Suprapubic skin (tissue), 4 donors: ENCODE measurements around the gene SH2D6. TPM values are rescaled to one million over a fixed set of nuclear protein-coding genes. Genes with fewer than 3 reads are reported as not detected.

Source experiments
- DNase-seq, 2 donors: peaks; one replicate each; pipeline ENCODE4 v3.0.0-alpha.2; 2019; ENCODE audit warnings: low spot score in 2 of 2
- H3K27ac ChIP-seq: fragments of 200-600 bp; sonication (generic); one replicate; pipeline ENCODE4 v1.5.1; 2019
- H3K27me3 ChIP-seq: fragments of 200-600 bp; sonication (generic); one replicate; pipeline ENCODE4 v1.5.1; 2019
- H3K36me3 ChIP-seq: fragments of 200-600 bp; sonication (generic); one replicate; pipeline ENCODE4 v1.5.1; 2019
- H3K4me1 ChIP-seq: fragments of 200-600 bp; sonication (generic); one replicate; pipeline ENCODE4 v1.5.1; 2019
- H3K4me3 ChIP-seq: fragments of 200-600 bp; sonication (generic); one replicate; pipeline ENCODE4 v1.5.1; 2019; ENCODE audit warnings: mild to moderate bottlenecking
- H3K9me3 ChIP-seq: fragments of 200-600 bp; sonication (generic); one replicate; pipeline ENCODE4 v1.5.1; 2019
- EP300 ChIP-seq: sonication (generic); formaldehyde crosslinking; IDR thresholded peaks from one replicate; pipeline ENCODE4 v1.6.1; 2017; ENCODE audit warnings: antibody characterized with exemption
- POLR2A ChIP-seq, 2 donors: fragments of 450-650 bp; IDR thresholded peaks; one replicate each; pipeline ENCODE4 v1.6.1; 2017; ENCODE audit warnings: antibody characterized with exemption in 2 of 2, mild to moderate bottlenecking in 2 of 2, moderate library complexity in 2 of 2
- POLR2AphosphoS5 ChIP-seq, 3 donors: sonication (generic); formaldehyde crosslinking; IDR thresholded peaks; one replicate each; pipeline ENCODE4 v1.6.1; 2017; ENCODE audit warnings: antibody characterized with exemption in 3 of 3
- WGBS: methylation state at CpG from one replicate; pipeline ENCODE4 v1.1.5; 2018; 5-methylcytosine and 5-hydroxymethylcytosine counted together
- total RNA-seq, 4 donors: library from RNA; depleted of rRNA; stranded (reverse); fragments of >200 nt; gene quantifications; one replicate each; pipeline ENCODE4 v1.1.0, GENCODE V29; 2016
- TF ChIP-seq, protein P1 (sequence below), 2 donors: fragments of 200-600 bp in 1 of 2; fragments of 450-650 bp in 1 of 2; sonication (generic) in 1 of 2; IDR thresholded peaks; one replicate each; pipeline ENCODE4 v1.5.1; 2016 to 2019; ENCODE audit warnings: antibody characterized with exemption in 2 of 2, mild to moderate bottlenecking in 1 of 2, moderate library complexity in 1 of 2

SH2D6 gene
- total RNA-seq, 4 donors from 2014 or later, result not detected

GRCh38 chr2:85401844-85402243 is 16.7 kb upstream of the SH2D6 start:
- WGBS, result 91% methylated on average over 8 of the region's 8 CpGs
- peaks cover 22% of the 10 kb centered on the region for H3K4me1 ChIP-seq

DNA sequence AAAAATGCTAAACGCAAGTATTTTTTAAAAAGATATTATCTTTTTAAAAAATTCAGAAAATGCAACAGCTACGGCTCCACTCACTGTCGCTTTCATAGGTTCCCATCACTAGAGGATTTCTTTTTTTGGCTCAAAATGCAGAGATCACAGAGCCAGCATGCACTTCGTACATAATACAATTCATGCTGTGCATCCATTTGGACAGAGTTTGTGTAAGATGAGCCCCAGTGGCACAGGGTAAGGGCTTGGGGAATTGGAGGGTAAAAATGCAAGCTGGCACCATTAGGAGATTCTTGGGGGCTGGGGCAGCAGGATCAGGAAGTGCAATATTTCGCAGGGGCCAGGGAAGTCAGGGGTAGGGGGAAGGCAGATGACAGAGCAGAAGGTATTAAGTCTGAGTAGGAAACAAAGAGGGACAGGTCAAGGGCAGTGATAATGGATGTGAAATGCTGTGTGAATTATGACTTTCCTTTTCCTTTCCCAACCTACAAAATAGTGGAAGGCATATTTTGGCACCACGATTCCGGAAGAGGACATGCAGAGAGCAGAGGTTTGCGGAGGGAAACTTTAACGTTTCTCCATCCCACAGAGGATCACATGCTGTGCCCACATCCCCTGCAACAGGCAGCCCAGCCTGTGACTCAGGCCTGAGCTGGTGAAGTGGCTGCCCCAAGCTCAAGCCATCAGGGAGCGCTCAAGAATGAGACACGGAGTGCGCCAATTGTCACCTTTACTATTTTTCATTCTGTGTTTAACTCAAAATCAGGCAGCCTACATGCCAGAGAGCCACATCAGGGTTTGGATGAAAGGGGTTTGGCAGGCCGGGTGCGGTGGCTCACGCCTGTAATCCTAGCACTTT is 13.1 kb upstream of the SH2D6 start:
- peaks cover 14% of the 10 kb centered on the region for H3K36me3 ChIP-seq
- H3K4me3 ChIP-seq, result no peak overlapping the region
- no peaks in the 10 kb centered on the region for H3K9me3 ChIP-seq
- H3K4me1 ChIP-seq, result peaks cover 33% of the 10 kb centered on the region
- TF ChIP-seq EP300, result no peak
- TF ChIP-seq, protein P1, sequence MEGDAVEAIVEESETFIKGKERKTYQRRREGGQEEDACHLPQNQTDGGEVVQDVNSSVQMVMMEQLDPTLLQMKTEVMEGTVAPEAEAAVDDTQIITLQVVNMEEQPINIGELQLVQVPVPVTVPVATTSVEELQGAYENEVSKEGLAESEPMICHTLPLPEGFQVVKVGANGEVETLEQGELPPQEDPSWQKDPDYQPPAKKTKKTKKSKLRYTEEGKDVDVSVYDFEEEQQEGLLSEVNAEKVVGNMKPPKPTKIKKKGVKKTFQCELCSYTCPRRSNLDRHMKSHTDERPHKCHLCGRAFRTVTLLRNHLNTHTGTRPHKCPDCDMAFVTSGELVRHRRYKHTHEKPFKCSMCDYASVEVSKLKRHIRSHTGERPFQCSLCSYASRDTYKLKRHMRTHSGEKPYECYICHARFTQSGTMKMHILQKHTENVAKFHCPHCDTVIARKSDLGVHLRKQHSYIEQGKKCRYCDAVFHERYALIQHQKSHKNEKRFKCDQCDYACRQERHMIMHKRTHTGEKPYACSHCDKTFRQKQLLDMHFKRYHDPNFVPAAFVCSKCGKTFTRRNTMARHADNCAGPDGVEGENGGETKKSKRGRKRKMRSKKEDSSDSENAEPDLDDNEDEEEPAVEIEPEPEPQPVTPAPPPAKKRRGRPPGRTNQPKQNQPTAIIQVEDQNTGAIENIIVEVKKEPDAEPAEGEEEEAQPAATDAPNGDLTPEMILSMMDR (IDR thresholded peaks at IDR 0.05), result no peak
- TF ChIP-seq POLR2AphosphoS5 (IDR thresholded peaks at IDR 0.05), result no peak
- no peaks in the 10 kb centered on the region for H3K27me3 ChIP-seq
- WGBS, result 58% methylated on average over 15 of the region's 15 CpGs
- H3K27ac ChIP-seq, result peak overlapping the region; percentile 35
- DNase-seq, result no peak

More at GRCh38 chr2:85401844-85402243, 16.7 kb upstream of the SH2D6 start:
- Histone ChIP-seq H3K9me3 (no peaks in the 10 kb centered on the region), H3K4me3 (no peak overlapping the region), H3K27ac (no peak overlapping the region), H3K27me3 (no peaks in the 10 kb centered on the region), H3K36me3 (peaks cover 37% of the 10 kb centered on the region)
- no peak for DNase-seq
- TF ChIP-seq EP300, result no peak
- TF ChIP-seq, protein P1 (IDR thresholded peaks at IDR 0.05), result no peak
- no peak for TF ChIP-seq POLR2A (IDR thresholded peaks at IDR 0.05)
- no peak for TF ChIP-seq POLR2AphosphoS5 (IDR thresholded peaks at IDR 0.05)

DNA sequence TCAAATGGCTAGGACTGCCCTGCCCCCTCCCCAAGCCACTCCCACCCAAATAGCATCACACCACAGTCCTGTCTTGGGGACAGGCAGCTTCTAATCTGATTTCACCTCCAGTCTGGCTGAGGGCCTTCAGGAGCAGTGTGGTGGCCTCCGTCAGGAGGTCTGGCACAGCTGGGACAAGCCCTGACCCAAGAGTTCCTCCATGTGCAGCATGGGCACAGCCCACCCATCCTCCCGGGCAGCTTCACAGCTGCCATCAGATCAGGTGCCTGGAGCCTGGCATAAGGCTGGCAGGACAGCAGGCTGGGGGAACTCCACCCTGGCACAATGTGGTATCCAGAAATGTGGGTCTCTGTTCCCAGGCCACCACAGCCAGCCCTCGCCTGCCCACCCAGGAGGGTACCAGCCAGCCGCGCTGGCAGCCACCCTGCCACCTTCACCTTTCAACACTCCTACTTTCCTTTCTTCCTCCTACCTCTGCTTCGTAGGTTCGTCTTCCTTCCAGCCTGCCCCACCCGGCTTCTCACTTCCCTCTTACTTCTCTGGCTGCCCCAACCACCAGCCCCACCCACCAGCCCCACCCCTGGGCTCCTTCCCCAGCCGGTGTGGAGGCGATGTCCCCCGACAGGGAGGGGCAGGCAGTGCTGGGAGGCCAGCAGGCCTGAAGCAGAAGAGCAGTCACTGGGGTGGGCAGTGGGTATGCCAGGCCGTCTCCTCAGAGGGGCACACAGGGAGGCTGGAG is 8.5 kb upstream of the SH2D6 start, which contains the start of gene CAPG:
Gene CAPG (minus strand): TSS at position 522 of the 739 bp plus-strand sequence. CDS start 8,221 bp downstream, outside the sequence.
- 30% methylated on average over 10 of the region's 12 CpGs for WGBS
- H3K4me1 ChIP-seq, result peaks cover 72% of the 10 kb centered on the region
- no peaks in the 10 kb centered on the region for H3K9me3 ChIP-seq
- peak within 1 kb of the TSS; percentile 35 for H3K4me3 ChIP-seq
- no peaks in the 10 kb centered on the region for H3K27me3 ChIP-seq
- peak; percentile 84 to 90 for DNase-seq
- H3K36me3 ChIP-seq, result no peaks in the 10 kb centered on the region
- H3K27ac ChIP-seq, result peak within 1 kb of the TSS; percentile 76
- TF ChIP-seq, protein P1 (IDR thresholded peaks at IDR 0.05), result no peak
- TF ChIP-seq EP300, result no peak
- TF ChIP-seq POLR2A (IDR thresholded peaks at IDR 0.05), result no peak
- no peak for TF ChIP-seq POLR2AphosphoS5 (IDR thresholded peaks at IDR 0.05)

DNA sequence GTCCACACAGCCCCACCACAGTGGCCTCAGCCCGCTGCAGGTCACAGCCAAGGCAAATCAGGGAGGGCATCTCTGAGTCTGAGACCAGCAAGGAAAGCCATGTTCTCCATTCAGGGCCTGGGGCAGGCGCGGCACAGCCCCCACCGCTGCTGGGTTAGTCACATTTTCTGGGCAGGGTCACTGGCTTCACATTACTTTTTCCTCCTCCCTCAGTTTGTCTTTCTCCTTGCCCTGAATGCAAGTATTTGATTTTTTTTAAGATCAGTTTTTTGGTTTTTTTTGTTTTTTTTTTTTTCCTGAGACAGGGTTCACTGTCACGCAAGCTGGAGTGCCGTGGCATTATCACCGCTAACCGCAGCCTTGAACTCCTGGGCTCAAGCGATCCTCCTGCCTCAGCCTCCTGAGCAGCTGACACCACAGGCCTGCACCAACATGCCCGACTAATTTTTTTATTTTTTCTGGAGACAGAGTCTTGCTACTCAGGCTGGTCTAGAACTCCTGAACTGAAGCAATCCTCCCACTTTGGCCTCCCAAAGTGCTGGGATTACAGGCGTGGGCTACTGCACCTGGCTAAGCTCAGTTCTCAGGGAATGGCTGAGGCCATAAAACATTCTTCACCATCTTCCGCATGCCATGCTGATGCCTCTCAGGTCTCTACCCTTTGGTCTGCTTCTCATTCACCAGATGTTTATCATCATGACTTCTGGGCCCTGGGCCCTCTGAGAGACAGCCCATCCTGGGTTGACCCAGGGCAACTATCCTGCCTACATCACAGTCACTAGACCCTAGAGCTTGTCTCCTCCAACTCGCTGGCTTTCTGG is 7.7 kb upstream of the SH2D6 start:
- no peak for DNase-seq
- 54% methylated on average over 13 of the region's 13 CpGs for WGBS
- Histone ChIP-seq H3K4me3 (peak overlapping the region; percentile 35), H3K27ac (peak overlapping the region; percentile 76), H3K9me3 (no peaks in the 10 kb centered on the region), H3K4me1 (peaks cover 77% of the 10 kb centered on the region), H3K27me3 (no peaks in the 10 kb centered on the region), H3K36me3 (no peaks in the 10 kb centered on the region)
- TF ChIP-seq POLR2AphosphoS5 (IDR thresholded peaks at IDR 0.05) (no peak), POLR2A (IDR thresholded peaks at IDR 0.05) (no peak), EP300 (no peak)
- TF ChIP-seq, protein P1 (IDR thresholded peaks at IDR 0.05), result no peak
